ENCODE results near the gene PI4KA. TPM values are rescaled to one million over a fixed set of nuclear protein-coding genes. Genes with fewer than 3 reads are reported as not detected.

Gene PI4KA
- total RNA-seq, 1 donor from 2014 or later = 78.4 TPM

DNA sequence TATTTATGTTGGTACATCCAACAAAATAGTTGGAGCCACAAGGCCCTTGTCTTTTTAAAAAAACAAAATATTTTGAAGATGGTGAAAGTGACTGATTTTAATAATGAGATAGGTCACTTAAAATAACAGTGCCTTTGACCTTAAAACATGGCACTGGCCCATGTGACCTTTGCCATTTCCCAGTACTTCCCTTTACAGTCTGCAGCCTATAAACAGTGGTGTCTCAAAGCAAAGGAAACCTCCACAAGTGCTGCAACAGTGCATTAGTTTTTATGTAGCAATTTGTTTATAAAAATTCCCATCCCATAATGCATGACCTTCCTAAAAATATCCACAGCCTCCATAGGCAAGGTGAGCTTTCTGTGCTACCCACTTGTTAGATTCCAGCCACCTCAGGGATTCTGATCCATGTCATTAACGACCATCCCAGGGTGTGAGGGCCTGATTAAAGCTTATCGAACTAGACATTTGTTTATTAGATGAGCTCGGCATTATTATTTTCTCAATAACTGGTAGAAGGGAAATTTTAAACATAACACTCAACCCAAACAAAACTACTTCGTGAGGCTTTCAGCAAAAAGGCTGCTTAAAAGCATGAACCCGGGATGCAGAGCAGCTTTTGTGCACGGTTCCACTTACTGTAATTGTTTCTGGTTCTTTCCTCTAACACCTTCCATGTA, 30.6 kb upstream of the PI4KA start:
- H3K4me3 Mint-ChIP-seq = no peak overlapping the region
- no peak overlapping the region for H3K27ac Mint-ChIP-seq
- H3K27me3 Mint-ChIP-seq = no peaks in the 10 kb centered on the region
- peaks cover 31% of the 10 kb centered on the region for H3K36me3 Mint-ChIP-seq (ENCODE audit: low read depth)
- DNase-seq = no peak
- no peaks in the 10 kb centered on the region for H3K4me1 Mint-ChIP-seq
- intact Hi-C loops (cut with micrococcal nuclease) = no loop called here
- no peaks in the 10 kb centered on the region for H3K9me3 Mint-ChIP-seq

DNA sequence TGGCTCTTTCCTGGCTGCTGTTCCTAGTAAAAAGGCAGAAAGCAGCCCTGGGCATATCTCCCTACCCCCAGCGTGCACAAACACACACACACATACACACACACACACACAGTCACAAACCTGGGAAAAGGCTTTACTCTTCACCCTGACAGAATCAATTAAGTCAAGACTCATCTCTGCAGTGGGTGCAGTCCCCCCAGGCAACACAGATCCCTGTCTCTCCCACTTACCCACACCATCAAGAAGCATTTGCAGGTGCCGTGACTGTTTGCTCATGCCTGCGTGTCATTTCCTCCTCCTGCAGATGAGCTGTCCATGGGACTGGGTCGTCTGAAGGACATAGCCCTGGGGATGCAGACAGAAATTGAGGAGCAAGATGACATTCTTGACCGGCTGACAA, 28.8 kb upstream of the PI4KA start:
- Mint-ChIP-seq H3K4me3 (no peak overlapping the region), H3K27me3 (no peaks in the 10 kb centered on the region), H3K4me1 (no peaks in the 10 kb centered on the region), H3K27ac (no peak overlapping the region), H3K36me3 (ENCODE audit: low read depth) (peaks cover 39% of the 10 kb centered on the region), H3K9me3 (no peaks in the 10 kb centered on the region)
- intact Hi-C loops (cut with micrococcal nuclease) = no loop called here
- no peak for DNase-seq

DNA sequence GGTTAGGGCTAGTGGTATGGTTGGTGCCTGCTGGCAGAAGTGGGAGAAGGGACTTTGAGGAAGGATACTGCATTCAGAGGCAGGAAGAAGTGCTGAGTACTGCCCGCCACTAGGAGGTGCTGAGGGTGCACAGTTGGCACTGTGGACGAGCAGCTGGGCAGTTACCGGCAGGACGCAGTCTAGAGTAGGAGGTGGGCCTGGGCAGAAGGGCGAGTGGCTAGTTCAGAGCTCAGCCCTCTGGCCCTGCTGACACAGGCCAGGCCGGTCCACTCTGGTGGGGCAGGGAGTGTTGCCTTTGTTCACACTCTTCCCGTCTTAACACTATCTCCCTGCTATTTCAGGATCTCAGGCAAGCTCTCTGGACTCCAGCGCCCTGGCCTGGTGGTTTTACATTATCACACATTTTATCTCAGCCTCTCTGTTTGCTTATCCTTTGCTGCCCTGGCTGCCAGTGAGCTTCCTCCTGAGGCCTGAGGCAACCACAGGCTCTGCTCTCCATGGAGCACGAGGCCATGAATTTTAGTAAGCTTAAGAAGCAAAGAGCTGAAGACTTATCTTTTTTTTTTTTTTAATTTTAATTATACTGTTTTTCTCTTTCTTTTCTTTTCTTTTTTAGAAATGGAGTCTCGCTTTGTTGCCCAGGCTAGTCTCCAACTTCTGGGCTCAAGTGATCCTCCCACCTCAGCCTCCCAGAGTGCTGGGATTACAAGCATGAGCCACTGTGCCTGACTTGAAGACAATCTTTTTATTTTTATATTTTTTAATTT, 27.1 kb upstream of the PI4KA start:
- Mint-ChIP-seq H3K27me3 (no peaks in the 10 kb centered on the region), H3K27ac (no peak overlapping the region), H3K9me3 (no peaks in the 10 kb centered on the region), H3K36me3 (ENCODE audit: low read depth) (peaks cover 43% of the 10 kb centered on the region), H3K4me1 (no peaks in the 10 kb centered on the region), H3K4me3 (no peak overlapping the region)
- intact Hi-C loops (cut with micrococcal nuclease) = no loop called here
- peak; percentile 79 for DNase-seq

DNA sequence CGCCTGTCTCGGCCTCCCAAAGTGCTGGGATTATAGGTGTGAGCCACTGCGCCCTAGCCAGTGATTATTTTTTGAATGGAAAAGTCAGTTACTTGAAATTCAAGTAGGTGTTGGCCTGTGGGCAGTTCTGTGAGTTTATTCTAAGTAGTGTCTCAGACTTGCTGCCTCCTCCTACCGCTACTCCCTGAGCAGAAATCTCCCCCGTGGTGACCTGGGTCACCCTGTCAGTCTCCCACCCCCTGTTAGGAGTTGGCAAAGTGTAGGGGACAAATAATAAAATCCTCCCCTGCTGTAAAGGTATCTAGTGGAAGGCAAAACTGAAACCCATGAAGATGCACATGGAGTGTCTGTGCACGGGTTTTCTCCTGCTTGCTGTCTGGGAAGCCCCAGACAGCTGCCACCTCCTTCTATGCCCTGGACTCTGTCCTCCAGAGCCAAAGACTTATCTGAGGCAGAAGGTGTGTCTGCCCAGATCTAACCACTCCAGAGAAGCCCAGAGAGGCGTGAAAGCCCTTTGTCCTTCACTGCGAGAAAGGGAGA, 26.5 kb upstream of the PI4KA start:
- Mint-ChIP-seq H3K36me3 (ENCODE audit: low read depth) (peaks cover 43% of the 10 kb centered on the region), H3K4me1 (no peaks in the 10 kb centered on the region), H3K9me3 (no peaks in the 10 kb centered on the region), H3K27ac (no peak overlapping the region), H3K27me3 (no peaks in the 10 kb centered on the region), H3K4me3 (no peak overlapping the region)
- no peak for DNase-seq
- intact Hi-C loops (cut with micrococcal nuclease) = no loop called here

DNA sequence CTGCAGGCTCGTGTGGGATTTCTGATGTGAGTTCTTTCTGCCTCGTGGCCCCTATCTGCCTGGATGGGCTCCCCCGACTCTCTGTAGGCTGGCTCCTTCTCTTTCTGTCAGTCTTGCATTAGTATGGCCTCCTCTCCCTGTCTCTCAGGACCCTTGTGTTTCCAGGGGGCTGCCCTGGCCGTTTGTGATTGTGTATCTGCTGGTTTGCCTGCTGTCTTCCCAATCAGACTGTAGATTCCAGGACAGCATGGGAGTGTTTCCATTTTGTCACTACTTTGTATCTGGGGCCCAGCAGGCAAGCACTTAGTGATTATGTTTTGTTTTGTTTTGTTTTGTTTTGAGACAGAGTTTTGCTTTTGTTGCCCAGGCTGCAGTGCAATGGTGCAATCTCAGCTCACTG, 25.8 kb upstream of the PI4KA start:
- Mint-ChIP-seq H3K4me1 (no peaks in the 10 kb centered on the region), H3K36me3 (ENCODE audit: low read depth) (peaks cover 38% of the 10 kb centered on the region), H3K9me3 (no peaks in the 10 kb centered on the region), H3K27ac (no peak overlapping the region), H3K27me3 (no peaks in the 10 kb centered on the region), H3K4me3 (no peak overlapping the region)
- DNase-seq = no peak
- intact Hi-C loops (cut with micrococcal nuclease) = no loop called here

DNA sequence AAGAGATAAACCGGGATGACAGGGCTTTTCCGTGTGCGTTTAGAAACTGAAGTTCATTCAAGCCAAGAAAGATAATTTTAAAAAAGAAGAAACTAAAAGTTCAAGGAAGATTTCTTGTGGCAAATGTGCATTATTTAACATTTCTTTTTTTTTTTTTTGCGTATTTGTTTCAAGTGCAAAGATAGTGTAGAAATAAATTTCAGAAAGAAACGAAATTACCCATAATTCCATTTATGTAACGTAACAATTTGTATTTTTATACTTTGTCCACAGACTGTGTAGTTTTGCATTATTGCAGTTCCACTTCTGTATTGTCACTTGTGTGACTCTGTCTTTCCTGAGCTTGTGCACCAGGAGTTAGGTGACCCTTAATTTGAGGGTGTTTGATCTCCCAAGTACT, 24.2 kb upstream of the PI4KA start:
- no peak overlapping the region for H3K27ac Mint-ChIP-seq
- no peaks in the 10 kb centered on the region for H3K9me3 Mint-ChIP-seq
- H3K4me1 Mint-ChIP-seq = no peaks in the 10 kb centered on the region
- intact Hi-C loops (cut with micrococcal nuclease) = no loop called here
- H3K27me3 Mint-ChIP-seq = no peaks in the 10 kb centered on the region
- no peak for DNase-seq
- H3K4me3 Mint-ChIP-seq = no peak overlapping the region
- peaks cover 28% of the 10 kb centered on the region for H3K36me3 Mint-ChIP-seq (ENCODE audit: low read depth)

DNA sequence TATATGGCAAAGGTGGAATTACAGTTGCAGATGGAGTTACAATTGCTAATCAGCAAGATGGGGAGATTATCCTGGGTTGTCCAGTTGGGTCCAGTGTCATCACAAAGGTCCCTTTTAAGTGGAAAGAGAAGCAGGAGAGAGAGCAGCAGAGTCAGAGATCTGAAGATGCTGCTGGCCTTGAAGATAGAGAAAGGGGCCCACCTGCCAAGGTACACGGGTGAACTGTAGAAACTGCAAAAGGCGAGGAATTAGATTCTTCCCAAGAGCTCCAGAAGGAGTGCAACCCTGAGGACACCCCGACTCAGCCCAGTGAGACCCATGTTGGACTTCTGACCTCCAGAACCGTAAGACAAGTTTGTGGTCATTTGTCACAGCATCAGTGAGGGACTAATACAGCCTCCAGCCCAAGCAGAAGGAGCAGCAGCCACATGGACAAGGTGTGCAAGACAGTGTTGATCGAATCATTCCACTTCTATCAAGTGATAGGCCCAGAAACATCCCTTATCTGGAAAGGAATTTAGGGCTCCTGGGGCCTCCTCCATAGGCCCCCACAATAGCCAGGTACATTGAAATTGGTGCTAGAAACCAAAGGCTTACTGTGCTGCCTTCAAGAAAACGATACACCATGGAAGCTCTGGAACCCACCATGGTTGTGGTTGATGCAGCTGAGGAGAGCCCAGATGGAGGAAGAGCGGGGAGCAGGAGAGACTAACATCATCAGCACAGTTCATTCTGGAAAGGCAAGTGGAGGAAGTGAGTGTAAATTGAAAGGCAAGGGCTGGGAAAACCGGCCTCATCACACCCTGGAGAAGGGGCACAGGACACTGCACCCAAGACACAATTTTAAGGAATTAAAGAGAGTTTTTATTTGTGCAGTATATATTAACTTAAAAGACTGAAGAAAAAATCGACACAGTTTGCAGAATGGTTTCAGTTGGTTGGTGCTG, 23.5 kb upstream of the PI4KA start:
- no peak overlapping the region for H3K27ac Mint-ChIP-seq
- no peak overlapping the region for H3K4me3 Mint-ChIP-seq
- H3K9me3 Mint-ChIP-seq = no peaks in the 10 kb centered on the region
- no peak for DNase-seq
- no peaks in the 10 kb centered on the region for H3K27me3 Mint-ChIP-seq
- intact Hi-C loops (cut with micrococcal nuclease) = no loop called here
- H3K4me1 Mint-ChIP-seq = no peaks in the 10 kb centered on the region
- H3K36me3 Mint-ChIP-seq (ENCODE audit: low read depth) = peaks cover 22% of the 10 kb centered on the region

DNA sequence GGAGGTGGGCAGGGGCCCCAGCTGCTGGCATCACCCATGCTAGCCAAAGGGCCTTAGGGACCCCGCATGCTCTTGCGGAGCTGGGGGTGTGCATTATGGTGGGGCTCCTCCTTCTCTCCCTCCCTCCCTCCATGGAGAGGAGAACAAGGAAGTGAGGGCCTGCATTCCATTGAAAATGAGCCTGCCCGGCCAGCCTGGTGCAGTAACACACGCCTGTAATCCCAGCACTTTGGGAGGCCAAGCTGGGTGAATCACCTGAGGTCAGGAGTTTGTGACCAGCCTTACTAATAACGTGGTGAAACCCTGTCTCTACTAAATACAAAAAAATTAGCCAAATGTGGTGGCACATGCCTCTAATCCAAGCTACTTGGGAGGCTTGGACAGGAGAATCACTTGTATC, 22.6 kb upstream of the PI4KA start:
- Mint-ChIP-seq H3K36me3 (ENCODE audit: low read depth) (peaks cover 25% of the 10 kb centered on the region), H3K27ac (no peak overlapping the region), H3K27me3 (no peaks in the 10 kb centered on the region), H3K4me1 (no peaks in the 10 kb centered on the region), H3K9me3 (no peaks in the 10 kb centered on the region), H3K4me3 (no peak overlapping the region)
- no peak for DNase-seq
- intact Hi-C loops (cut with micrococcal nuclease) = no loop called here

DNA sequence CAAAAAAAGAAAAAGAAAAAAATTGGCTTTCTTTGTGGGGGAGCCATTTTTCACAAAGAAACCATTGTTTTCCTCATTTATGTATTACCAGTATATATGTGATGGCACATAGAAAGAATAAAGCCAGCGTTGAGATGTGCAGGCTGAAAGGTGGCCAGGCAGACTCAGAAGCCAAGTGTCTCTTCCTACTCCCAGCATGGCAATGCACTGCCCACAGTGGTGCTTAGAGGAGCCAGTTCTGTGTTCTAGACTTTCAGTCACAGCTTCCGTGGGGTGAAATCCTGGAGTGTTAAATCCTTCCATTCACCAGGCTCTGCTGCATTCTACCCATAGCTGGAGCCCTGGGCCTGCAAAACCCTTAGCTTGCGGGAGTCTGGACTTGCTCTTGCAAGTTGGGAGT, 19.1 kb upstream of the PI4KA start:
- Mint-ChIP-seq H3K4me3 (no peak overlapping the region), H3K4me1 (peaks cover 2% of the 10 kb centered on the region), H3K27ac (no peak overlapping the region), H3K9me3 (no peaks in the 10 kb centered on the region), H3K27me3 (no peaks in the 10 kb centered on the region), H3K36me3 (ENCODE audit: low read depth) (peaks cover 25% of the 10 kb centered on the region)
- no peak for DNase-seq
- intact Hi-C loops (cut with micrococcal nuclease) = no loop called here

DNA sequence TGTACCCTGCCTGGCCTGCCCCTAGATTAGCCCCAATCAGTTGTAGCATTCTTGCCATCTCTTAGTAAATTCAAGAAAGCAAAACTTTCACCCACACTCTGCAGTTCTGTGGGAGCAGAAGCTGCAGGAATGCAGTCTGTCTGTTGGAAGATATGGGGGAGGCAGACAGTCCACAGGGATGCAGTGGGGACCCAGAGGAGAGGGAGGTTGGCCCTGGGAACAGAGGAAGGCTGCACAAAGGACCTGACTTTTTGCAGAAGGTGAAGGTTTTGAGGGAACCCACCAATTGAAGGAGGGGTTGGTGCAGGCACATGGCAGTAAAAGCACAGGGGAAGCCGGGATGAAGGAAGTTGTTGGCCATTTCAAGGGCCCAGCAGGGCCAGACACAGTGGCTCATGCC, 16.7 kb upstream of the PI4KA start:
- Mint-ChIP-seq H3K27ac (no peak overlapping the region), H3K9me3 (no peaks in the 10 kb centered on the region), H3K36me3 (ENCODE audit: low read depth) (peaks cover 23% of the 10 kb centered on the region), H3K27me3 (no peaks in the 10 kb centered on the region), H3K4me1 (peaks cover 2% of the 10 kb centered on the region), H3K4me3 (no peak overlapping the region)
- no peak for DNase-seq
- intact Hi-C loops (cut with micrococcal nuclease) = no loop called here

DNA sequence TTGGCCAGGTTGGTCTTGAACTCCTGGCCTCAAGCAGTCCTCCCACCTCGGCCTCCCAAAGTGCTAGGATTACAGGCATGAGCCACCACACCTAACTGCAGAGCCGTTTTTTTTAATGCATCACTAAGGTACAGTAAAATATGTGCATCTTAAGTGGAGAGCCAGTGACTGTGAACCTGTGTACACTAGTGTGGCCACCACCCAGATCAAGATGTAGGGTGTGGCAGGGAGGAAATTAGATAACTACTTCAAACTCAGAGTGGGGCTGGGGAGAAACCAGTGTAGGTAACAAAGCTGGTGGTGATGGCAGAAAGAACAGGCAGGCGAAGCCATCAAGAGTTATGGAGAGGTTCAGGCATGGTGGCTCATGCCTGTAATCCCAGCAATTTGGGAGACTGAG, 14.6 kb upstream of the PI4KA start:
- H3K4me3 Mint-ChIP-seq = no peak overlapping the region
- H3K9me3 Mint-ChIP-seq = no peaks in the 10 kb centered on the region
- peaks cover 2% of the 10 kb centered on the region for H3K4me1 Mint-ChIP-seq
- H3K36me3 Mint-ChIP-seq (ENCODE audit: low read depth) = peaks cover 26% of the 10 kb centered on the region
- H3K27me3 Mint-ChIP-seq = no peaks in the 10 kb centered on the region
- no peak for DNase-seq
- intact Hi-C loops (cut with micrococcal nuclease) = no loop called here
- no peak overlapping the region for H3K27ac Mint-ChIP-seq

DNA sequence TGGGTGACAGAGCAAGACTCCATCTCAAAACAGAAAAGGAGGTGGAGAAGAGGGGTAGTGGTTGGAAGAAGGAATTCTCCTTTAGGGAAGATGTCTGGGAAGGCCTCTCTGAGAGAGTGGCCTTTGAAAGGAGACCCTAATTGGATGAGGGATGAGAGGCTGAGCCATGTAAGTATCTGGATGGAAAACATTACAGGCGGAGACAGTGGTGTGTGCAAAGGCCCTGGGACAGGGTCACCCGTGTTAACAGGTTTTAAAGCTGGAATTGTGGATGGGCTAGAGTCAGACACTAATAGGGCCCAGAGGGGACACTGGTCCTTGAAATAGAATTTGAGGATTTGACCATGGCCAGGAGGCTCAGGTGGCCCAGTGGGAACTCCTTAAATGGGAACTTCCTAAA, 10.6 kb upstream of the PI4KA start:
- peaks cover 13% of the 10 kb centered on the region for H3K4me1 Mint-ChIP-seq
- no peak overlapping the region for H3K27ac Mint-ChIP-seq
- no peaks in the 10 kb centered on the region for H3K27me3 Mint-ChIP-seq
- H3K9me3 Mint-ChIP-seq = no peaks in the 10 kb centered on the region
- no peak for DNase-seq
- no peak overlapping the region for H3K4me3 Mint-ChIP-seq
- H3K36me3 Mint-ChIP-seq (ENCODE audit: low read depth) = peaks cover 14% of the 10 kb centered on the region
- intact Hi-C loops (cut with micrococcal nuclease) = no loop called here

DNA sequence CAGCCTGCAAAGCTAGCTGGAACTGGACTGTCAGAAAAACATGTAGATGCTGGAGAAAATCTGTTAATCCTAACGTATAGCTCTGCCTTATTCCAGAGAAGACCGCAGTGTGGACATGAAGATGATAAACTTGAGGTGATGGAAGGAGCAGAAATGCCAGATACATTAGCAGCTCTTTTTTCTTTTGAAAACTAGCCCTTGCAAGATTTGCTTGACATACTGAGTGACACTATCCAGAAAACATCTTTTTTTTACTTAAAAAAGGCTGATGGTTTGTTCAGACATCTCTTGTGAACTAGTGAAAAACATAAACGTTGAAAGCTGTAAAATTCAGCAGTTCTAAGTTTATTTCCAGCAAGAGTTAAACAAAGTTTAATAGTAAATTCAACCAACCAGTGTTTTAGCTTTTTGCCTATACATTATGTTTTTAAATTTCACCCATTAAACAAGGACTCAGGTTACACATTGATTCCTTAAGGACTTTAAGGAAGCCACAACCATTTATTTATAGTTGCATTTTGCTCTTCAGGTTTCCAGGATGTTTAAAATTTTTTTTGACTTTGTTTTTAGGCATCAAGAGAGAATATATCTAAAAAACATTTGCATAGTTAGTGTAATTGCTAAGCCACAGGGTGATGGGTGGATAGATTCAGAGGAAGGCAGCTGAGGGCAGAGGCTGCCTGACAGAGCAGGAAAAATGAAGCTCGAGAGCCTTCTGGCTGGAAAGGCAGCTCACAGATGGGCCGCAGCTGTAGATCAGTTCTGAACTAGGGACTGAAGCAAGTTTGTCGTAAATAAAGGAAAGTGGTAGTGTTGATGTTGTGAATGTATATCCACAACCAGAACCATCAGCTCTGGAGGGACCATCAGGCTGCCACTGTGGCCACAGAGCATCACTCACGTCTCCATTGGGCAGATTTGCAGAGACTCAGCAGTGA, 9.7 kb upstream of the PI4KA start:
- Mint-ChIP-seq H3K27ac (peak overlapping the region; percentile 70), H3K4me3 (no peak overlapping the region), H3K9me3 (no peaks in the 10 kb centered on the region), H3K27me3 (no peaks in the 10 kb centered on the region), H3K36me3 (ENCODE audit: low read depth) (peaks cover 12% of the 10 kb centered on the region), H3K4me1 (peaks cover 18% of the 10 kb centered on the region)
- DNase-seq = no peak
- intact Hi-C loops (cut with micrococcal nuclease) = no loop called here
